DND-41 (cell line): ENCODE data around the gene CDK1.

Experiments used
- EZH2 ChIP-seq: IDR thresholded peaks from 3 replicates; pipeline ENCODE4 v1.6.1; 2012; ENCODE audit warnings: borderline replicate concordance, low read depth, mild to moderate bottlenecking, moderate library complexity, low read length, inconsistent platforms; ENCODE audit not compliant: severe bottlenecking
- TF ChIP-seq, protein P1 (sequence below): IDR thresholded peaks from 2 replicates; pipeline ENCODE4 v1.5.1; 2012; ENCODE audit warnings: borderline replicate concordance, low read length, moderate library complexity, mild to moderate bottlenecking; ENCODE audit not compliant: poor library complexity, severe bottlenecking; ENCODE audit errors: extremely low read depth

DNA sequence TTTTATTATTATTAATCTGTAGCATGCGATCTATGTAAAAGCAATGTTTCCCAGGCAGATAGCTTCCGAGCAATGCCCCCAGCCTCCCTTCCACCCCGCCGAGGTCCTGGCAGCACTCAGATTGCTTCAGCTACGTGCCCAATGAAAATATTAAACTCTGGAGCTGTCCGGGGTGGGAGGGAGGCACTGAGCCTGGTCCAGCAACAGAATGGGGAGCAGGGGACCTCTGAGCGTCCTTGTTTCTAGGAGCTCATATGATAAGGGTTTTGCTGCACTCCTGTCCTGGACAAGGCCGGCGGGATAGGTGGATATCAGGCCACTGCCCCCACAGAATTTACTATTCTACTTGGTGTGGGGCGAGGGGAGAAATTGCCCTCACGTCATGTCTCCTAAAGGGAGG, 44.5 kb upstream of the CDK1 start:
- TF ChIP-seq, protein P1, sequence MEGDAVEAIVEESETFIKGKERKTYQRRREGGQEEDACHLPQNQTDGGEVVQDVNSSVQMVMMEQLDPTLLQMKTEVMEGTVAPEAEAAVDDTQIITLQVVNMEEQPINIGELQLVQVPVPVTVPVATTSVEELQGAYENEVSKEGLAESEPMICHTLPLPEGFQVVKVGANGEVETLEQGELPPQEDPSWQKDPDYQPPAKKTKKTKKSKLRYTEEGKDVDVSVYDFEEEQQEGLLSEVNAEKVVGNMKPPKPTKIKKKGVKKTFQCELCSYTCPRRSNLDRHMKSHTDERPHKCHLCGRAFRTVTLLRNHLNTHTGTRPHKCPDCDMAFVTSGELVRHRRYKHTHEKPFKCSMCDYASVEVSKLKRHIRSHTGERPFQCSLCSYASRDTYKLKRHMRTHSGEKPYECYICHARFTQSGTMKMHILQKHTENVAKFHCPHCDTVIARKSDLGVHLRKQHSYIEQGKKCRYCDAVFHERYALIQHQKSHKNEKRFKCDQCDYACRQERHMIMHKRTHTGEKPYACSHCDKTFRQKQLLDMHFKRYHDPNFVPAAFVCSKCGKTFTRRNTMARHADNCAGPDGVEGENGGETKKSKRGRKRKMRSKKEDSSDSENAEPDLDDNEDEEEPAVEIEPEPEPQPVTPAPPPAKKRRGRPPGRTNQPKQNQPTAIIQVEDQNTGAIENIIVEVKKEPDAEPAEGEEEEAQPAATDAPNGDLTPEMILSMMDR = no peak
- TF ChIP-seq EZH2 = no peak
